ENCODE measurements around the gene LIMS4.
"Not testable (repeated sequence)": the region's sequence is repeated elsewhere in the genome, so short reads cannot be mapped to it uniquely, and the experiment has no call there.

LIMS4 gene

GRCh38 chr2:110450951-110451350 lies 21.7 kb downstream of the LIMS4 start:
- in situ Hi-C loops (cut with HindIII; ENCODE audit: low sequenced_read_pairs), result not testable (repeated sequence)

- in situ Hi-C loops (cut with HindIII; ENCODE audit: low sequenced_read_pairs), result not testable (repeated sequence)
These were observed 23.3 kb downstream of the LIMS4 start for GRCh38 chr2:110449127-110449947.

GRCh38 chr2:110446644-110447043 lies 26.0 kb downstream of the LIMS4 start:
- in situ Hi-C loops (cut with HindIII; ENCODE audit: low sequenced_read_pairs), result not testable (repeated sequence)

DNA sequence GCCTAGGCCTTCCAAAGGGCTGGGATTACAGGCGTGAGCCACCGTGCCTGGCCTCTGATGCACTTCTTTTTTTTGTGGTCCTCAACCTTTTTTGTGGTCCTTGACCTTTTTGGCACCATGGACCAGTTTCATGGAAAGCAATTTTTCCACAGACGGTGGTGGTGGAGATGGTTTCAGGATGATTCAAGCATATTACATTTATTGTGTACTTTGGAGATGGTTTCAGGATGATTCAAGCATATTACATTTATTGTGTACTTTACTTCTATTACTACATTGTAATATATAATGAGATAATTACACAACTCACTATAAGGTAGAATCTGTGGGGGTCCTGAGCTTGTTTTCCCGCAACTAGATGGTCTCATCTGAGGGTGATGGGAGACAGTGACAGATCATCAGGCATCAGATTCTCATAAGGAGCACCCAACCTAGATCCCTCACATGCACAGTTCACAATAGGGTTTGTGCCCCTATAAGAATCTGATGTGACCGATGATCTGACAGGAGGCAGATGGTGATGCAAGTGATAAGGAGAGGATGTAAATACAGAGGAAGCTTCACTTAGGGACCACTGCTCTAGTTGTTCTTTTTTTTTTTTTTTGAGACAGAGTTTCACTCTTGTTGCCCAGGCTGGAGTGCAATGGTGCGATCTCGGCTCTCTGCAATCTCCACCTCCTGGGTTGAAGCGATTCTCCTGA lies 29.2 kb downstream of the LIMS4 start:
- in situ Hi-C loops (cut with HindIII; ENCODE audit: low sequenced_read_pairs), result not testable (repeated sequence)

DNA sequence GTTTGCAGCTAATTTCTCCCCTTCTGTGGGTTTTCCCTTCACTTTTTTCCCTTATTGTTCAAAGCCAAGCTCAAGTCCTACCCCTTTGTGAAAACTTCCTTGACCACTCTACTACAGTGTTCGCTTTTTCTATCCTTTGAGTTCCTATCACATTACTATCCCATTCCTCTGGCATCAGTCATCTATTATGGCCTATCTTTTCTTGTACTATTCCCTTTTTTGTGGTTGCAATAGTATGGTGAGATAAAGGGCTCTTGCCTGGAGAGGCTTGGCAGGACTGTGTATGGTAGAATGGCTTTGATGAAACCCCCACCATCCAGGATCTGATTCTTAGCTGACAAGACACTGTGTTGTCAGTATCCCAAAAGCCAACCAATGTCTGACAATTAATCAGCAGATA lies 30.7 kb downstream of the LIMS4 start:
- in situ Hi-C loops (cut with HindIII; ENCODE audit: low sequenced_read_pairs), result not testable (repeated sequence)

DNA sequence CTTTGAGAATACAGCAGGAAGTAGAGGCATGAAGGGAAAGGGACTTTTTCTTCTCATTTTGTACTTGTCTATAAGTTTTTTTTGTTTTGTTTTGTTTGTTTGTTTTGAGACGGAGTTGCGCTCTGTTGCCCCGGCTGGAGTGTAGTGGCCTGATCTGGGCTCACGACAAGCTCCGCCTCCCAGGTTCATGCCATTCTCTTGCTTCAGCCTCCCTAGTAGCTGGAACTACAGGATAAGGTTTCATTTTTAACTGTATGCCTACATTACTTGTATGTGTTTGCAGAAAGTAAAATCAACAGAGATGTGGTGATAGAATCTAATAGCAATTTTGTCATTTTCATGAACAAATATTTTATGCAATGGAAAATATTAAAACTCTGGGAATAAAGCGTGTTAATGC lies 38.1 kb downstream of the LIMS4 start:
- in situ Hi-C loops (cut with HindIII; ENCODE audit: low sequenced_read_pairs), result not testable (repeated sequence)

DNA sequence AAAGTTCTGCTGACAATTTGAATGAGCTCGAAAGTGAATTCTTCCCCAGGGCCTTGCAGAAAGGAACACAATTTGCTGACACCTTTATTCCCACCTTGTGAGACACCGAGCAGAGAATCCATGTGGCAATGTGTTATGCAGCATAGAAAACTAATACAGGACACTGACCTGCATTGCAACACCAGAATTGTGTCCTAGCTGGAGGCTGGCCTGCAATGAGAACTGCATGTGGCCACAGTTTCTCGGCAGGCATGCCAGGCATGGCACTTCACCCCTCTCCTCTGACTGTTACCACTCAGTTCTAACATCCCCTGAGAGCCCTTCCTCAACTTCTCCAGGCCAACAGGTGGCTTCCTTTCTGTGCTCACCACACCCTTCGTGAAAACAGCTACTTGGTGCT lies 46.9 kb downstream of the LIMS4 start:
- in situ Hi-C loops (cut with HindIII; ENCODE audit: low sequenced_read_pairs), result not testable (repeated sequence)

DNA sequence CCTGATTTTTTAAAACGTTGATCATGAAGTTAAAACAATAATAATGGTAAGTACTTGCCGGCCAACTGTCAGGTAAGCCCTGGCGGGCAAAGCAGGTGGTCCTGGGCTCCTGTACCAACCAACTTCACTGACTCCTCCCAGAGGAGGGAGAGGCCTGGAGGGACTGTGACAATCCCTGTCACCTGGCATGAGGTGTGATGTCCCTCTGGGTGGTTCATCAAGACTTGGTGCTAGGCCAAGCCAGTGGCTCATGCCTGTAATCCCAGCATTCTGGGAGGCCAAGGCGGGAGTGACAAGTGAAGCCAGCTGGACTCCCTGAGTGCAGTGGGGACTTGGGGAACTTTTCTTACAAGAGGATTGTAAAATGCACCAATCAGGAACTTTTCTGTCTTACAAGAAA lies 48.2 kb downstream of the LIMS4 start:
- in situ Hi-C loops (cut with HindIII; ENCODE audit: low sequenced_read_pairs), result not testable (repeated sequence)

GRCh38 chr2:110423574-110423962 lies 49.0 kb downstream of the LIMS4 start:
- in situ Hi-C loops (cut with HindIII; ENCODE audit: low sequenced_read_pairs), result not testable (repeated sequence)

GRCh38 chr2:110422852-110423573 lies 49.6 kb downstream of the LIMS4 start:
- in situ Hi-C loops (cut with HindIII; ENCODE audit: low sequenced_read_pairs), result not testable (repeated sequence)

GRCh38 chr2:110420641-110421354 lies 51.8 kb downstream of the LIMS4 start:
- in situ Hi-C loops (cut with HindIII; ENCODE audit: low sequenced_read_pairs), result not testable (repeated sequence)

DNA sequence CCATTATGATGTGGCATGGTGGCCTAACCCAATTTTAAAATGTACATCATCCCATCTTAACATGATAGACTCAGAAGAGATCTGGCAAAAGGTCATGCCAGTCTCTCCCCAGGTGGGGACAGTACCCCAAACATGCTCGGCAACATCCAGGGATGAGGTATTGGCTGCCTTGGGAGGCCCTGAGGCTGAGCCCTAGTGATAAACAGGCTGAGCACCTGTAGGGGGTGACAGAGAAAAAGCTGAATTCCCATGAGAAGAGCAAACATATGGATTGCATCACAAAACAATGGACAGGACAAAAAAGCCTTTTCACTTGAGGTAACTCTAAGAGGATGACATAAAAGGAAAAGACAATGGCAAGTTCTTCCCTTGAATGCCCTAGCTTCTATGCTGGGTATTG lies 65.5 kb downstream of the LIMS4 start:
- in situ Hi-C loops (cut with HindIII; ENCODE audit: low sequenced_read_pairs), result not testable (repeated sequence)

DNA sequence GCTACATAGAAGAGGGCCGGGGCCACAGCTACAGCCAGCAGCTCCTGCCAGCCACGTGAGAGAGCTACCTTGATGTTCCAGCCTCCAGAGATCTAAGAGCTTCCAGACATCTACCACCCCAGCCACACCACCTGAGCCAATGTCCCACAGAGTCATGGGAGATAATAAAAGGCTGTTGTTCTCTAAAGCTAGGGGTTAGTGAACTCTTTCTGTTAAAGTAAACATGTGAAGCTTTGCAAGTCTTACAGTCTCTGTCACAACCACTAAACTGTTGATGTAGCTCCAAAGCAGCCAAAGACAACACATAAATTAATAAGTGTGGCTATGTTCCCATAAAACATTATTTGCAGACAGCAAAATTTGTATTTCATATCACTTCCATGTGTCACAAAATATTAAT lies 67.6 kb downstream of the LIMS4 start:
- in situ Hi-C loops (cut with HindIII; ENCODE audit: low sequenced_read_pairs), result not testable (repeated sequence)

- in situ Hi-C loops (cut with HindIII; ENCODE audit: low sequenced_read_pairs), result not testable (repeated sequence)
These were observed 68.4 kb downstream of the LIMS4 start for GRCh38 chr2:110404246-110404645.

- in situ Hi-C loops (cut with HindIII; ENCODE audit: low sequenced_read_pairs), result not testable (repeated sequence)
These were observed 71.5 kb downstream of the LIMS4 start for GRCh38 chr2:110401001-110401618.

- in situ Hi-C loops (cut with HindIII; ENCODE audit: low sequenced_read_pairs), result not testable (repeated sequence)
These were observed 73.2 kb downstream of the LIMS4 start for GRCh38 chr2:110399378-110399777.

DNA sequence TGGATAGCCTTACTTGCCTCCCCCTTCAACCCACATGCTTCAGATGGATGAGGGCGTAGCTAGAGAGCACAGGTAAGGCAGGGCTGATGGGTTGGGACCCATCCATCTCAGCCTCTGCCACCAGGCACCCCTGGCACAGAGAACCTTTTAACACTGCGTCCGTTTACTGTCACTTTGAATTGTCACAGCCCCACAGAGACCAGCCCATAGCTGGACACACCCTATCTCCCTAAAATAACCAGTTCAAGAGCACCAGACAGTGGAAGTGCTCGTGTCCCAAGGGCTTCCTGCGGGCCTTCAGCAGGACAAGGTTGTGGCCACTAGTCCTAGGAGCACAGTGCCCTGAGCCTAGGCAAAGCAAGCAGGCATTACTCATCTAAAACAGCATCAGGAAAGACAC lies 76.6 kb downstream of the LIMS4 start:
- in situ Hi-C loops (cut with HindIII; ENCODE audit: low sequenced_read_pairs), result not testable (repeated sequence)

Measured in endothelial cell of hepatic sinusoid (primary cell).